NCI-H748 treated with DMSO at 0.1 percent for 48 hours (cell line): ENCODE results near the gene ACOT11.

Experiments used
- DNase-seq: peaks from one replicate; lab custom pipeline; 2025; lab: John Stamatoyannopoulos, UW

ACOT11 gene

GRCh38 chr1:54645806-54646676 lies 98.0 kb downstream of the ACOT11 start:
- no peak for DNase-seq

GRCh38 chr1:54649130-54649898 lies 101.3 kb downstream of the ACOT11 start:
- DNase-seq, result no peak

GRCh38 chr1:54649921-54650320 lies 101.9 kb downstream of the ACOT11 start:
- no peak for DNase-seq

- no peak for DNase-seq
Observed at GRCh38 chr1:54650417-54650816, 102.4 kb downstream of the ACOT11 start.

GRCh38 chr1:54651608-54652007 lies 103.6 kb downstream of the ACOT11 start:
- DNase-seq, result no peak

- no peak for DNase-seq
Observed at GRCh38 chr1:54652168-54652567, 104.1 kb downstream of the ACOT11 start.

- DNase-seq, result no peak
Observed at GRCh38 chr1:54653036-54653435, 105.0 kb downstream of the ACOT11 start.

- DNase-seq, result no peak
Observed at GRCh38 chr1:54658164-54658913, 110.3 kb downstream of the ACOT11 start.
